C4-2B (cell line): Measurements from ENCODE around the gene SPNS1.

Experiments used
- CTCF ChIP-seq: fragments of 450-650 bp; conservative IDR thresholded peaks from 2 replicates; pipeline ENCODE4 v1.5.1; 2017; ENCODE audit warnings: mild to moderate bottlenecking
- ZFX ChIP-seq: fragments of 450-650 bp; IDR thresholded peaks from 2 replicates; pipeline ENCODE4 v1.6.1; 2017

- TF ChIP-seq CTCF = no peak
- TF ChIP-seq ZFX = no peak
Observed at GRCh38 chr16:28930652-28931051, 43.9 kb upstream of the SPNS1 start.
